HG03439 (cell line): Measurements from ENCODE around the gene RLN1.
"Not testable (repeated sequence)": the region's sequence is repeated elsewhere in the genome, so short reads cannot be mapped to it uniquely, and the experiment has no call there.

Experiments
- ATAC-seq: cut with Tn5 transposase; IDR thresholded peaks from one replicate; pipeline ENCODE4 v1.9.1; 2021; ENCODE audit warnings: mild to moderate bottlenecking, moderate library complexity; ENCODE audit not compliant: unreplicated experiment

Gene RLN1

DNA sequence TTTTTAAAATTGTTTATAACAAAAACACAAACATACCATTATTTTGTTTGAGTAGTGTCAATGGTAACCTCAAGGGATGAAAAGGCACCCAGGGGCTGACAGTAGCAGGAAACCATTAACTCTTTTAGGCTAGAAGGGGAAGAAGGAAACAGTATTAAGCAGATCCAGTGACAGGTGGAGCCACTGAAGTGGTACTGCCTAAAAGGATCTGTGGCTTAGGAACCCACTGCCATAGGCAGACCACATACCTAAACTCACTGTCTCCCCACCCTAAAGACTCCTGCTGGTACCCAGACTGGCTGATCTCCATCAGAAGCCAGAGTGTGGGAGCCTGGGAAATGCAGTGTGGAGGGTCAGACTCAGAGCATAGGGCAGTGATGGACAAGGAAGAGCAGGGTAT, 13.5 kb downstream of the RLN1 start:
- no peak for ATAC-seq

DNA sequence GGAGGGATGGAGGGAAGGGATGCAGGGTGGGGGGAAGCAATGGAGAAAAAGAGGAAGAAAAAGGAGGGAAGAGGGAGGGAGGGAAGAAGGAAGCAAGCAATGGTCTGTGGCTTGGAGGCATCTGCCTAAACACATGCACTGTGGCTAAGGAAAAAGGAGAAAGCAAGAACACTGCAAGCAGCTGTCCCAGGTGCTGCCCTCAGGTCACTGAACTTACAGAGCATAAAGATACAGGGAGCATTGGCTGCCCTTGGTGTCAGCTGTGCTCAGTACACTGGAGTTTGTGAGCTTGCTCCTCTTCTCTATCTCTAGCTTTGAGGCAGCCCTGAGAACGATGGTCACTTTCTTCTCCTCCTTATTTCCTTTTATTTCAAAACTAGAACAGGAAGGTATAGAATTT, 18.1 kb downstream of the RLN1 start:
- not testable (repeated sequence) for ATAC-seq

DNA sequence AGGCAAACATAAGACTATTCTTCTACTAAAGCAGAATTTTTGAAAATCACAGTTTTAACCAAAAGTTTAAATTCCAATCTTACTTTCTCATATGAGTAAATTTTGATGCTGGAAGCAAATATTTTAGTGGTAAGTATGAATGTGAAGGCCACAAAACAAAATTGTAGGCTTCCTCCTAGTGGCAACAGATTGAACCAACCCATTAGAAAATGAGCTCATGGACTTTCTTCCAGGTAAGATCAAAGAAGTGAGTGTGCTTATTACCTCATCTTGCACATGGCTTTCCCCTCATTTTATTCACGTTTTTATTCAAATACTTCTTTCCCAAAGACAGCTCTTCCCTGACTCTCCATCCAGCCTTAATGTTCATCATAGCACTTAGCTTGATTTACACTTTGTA, 18.6 kb downstream of the RLN1 start:
- no peak for ATAC-seq

GRCh38 chr9:5316406-5316805, 23.3 kb downstream of the RLN1 start:
- ATAC-seq, result not testable (repeated sequence)

DNA sequence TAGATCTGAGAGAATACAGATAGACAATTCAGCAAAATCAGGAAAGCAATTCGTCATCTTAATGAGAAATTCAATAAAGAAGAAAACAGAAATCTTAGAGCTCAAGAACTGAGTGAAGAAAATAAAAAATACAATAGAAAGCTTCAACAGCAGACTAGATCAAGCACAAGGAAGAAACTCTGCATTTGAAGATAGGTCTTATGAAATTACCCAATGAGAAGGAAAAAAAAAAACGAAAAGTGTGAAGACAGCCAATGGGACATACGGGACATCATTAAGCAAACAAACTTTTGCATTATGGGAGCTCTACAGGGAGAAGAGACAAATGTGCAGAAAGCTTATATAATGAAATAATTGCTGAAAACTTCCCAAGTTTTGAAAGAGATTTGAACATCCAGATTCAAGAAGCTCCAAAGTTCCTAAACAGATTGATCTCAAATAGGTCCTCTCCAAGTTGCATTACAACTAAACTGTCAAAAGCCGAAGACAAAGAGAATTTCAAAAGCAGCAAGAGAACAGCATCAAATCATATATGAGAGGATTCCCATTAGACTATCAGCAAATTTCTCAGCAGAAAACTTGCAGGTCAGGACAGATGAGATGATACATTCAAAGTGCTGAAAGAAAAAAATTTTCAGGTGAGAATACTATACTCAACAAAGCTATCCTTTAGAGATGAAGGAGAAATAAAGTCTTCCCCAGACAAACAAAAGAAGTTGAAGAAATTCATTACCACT, 24.3 kb downstream of the RLN1 start:
- no peak for ATAC-seq

DNA sequence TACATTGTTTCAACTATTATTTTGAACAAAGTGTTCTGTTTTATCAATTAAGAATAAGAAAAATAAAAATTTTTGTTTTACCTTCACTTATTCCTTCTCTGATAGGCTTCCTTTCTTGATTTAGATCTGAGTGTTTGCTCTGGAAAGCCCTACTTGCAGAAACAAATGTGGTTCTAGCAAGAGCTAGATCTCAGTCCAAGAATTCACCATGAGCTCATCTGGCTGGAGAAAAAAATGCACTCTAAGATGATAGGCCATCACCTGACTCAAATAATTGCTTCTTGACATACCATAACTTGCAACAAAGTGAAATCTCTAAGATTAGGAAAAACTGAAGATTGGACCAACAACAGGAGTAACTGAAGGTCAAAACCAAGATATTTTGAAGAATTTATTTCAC, 28.8 kb downstream of the RLN1 start:
- ATAC-seq, result no peak

- no peak for ATAC-seq
These were observed 33.9 kb downstream of the RLN1 start for GRCh38 chr9:5305741-5306140.

DNA sequence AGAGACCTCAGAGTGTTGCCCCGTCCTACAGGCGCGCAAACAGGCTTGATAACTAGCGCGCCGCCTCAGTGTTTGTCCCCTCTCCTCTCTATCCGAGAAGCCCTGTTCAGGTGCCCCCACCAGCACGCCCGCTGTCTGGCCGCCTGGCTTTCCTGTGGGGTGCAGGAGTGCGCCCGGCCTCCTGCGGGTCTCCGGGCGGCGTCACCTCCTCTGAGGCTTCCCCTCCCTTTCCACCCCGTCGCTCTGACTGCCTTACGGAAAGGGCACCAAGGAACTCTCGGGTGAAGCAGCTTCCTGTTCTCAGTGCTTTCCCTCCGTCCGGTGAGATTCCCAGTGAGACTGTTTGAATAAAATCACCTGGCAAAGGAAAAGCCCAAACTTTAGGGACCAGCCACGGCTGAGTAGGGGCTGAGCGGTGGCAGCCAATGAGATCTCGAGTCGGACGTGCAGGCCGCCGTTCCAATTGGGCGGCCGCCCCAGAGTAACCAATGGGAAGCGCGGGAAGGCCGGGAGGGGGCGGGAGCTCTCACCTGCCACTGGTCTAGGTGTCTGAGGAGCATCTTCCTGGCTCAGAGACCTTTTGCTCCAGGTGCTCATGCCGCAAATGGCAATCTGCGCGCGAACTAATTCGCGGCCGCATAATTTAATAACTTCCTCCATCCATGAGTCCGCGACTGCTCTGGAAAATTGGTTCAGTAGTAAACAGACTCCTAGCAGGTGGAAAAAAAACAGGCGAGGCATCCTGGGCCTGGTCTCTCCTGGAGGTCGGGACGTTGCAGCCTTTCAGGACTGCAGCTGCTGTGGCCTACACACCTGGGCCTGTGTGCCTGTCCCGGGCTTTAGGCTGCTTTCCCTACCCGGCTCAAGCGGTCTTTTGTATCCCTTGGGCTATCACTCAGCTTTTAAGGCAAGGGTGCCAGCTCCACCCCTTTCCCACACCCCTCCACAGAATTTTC, 35.6 kb downstream of the RLN1 start, which contains the start of gene RLN2:
TSS of gene RLN2 (minus strand) at position 877 of the 956 bp plus-strand sequence. CDS start at position 741, 136 bp downstream.
- ATAC-seq, result peak; percentile 98

- no peak for ATAC-seq
These were observed 38.1 kb downstream of the RLN1 start for GRCh38 chr9:5301544-5301943.

- no peak for ATAC-seq
These were observed 47.5 kb downstream of the RLN1 start for GRCh38 chr9:5292141-5292540.

DNA sequence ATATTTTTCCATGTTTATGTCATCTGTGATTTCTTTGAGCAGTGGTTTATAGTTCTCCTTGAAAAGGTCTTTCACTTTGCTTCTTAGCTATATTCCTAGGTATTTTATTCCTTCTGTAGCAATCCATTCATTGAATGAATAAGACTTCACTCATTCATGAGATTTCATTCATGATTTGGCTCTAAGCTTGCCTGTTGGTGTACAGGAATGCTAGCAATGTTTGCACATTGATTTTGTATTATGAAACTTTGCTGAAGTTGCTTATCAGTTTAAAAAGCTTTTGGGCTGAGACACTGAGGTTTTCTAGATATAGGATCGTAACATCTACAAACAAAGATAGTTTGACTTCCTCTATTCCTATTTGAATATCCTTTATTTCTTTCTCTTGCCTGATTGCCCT, 51.1 kb downstream of the RLN1 start:
- ATAC-seq, result no peak

GRCh38 chr9:5286262-5286661, 53.4 kb downstream of the RLN1 start:
- no peak for ATAC-seq
